K562 (cell line): ENCODE results near the gene KIAA0319L. TPM values are rescaled to one million over a fixed set of nuclear protein-coding genes. Genes with fewer than 3 reads are reported as not detected.
A peak's percentile ranks its signal among the peaks of the same experiment; 100 is the strongest.

ENCODE experiments used
- ATAC-seq: fragments of 200-7000 bp; cut with Tn5 transposase; 3 replicates; pipeline ENCODE4 v1.9.1; 2020; ENCODE audit warnings: moderate library complexity
- BruUV-seq: library from RNA; stranded (reverse); fragments of 400-500 nt; replicated peaks from 2 replicates; lab custom pipeline; 2021; lab: Mats Ljungman, UMichigan
- CTCF ChIA-PET: fragments of 300-600 bp; formaldehyde crosslinking; extraction: SDS; loops from one replicate; lab custom pipeline; 2021; ENCODE audit warnings: low intra/inter-chr PET ratio; lab: Yijun Ruan, JAX
- POLR2A ChIA-PET: fragments of 300-600, 350-650 bp; sonication (Branson Sonifier 250); formaldehyde crosslinking; extraction: SDS; loops from one replicate; lab custom pipeline; 2021; ENCODE audit warnings: antibody characterized with exemption, inconsistent platforms; lab: Yijun Ruan, JAX
- DNase-seq, 4 experiments: peaks; one replicate each; pipeline versions ENCODE4 v3.0.0 to v3.0.0-alpha.2; 2011 to 2018; ENCODE audit warnings: low spot score in 3 of 4, mixed read lengths in 3 of 4; ENCODE audit errors: extremely low read depth in 1 of 4
- FAIRE-seq: peaks from 2 replicates; lab custom pipeline; 2011; peaks lifted over from hg19 to GRCh38; lab: Jason Lieb, UNC
- H2AFZ ChIP-seq: 2 replicates; pipeline ENCODE4 v1.6.0; 2011; ENCODE audit warnings: low read depth, low read length, control low read depth, inconsistent platforms
- H3K27ac ChIP-seq: fragments of 200-600 bp; 3 replicates; pipeline ENCODE4 v1.8.0; 2011; ENCODE audit warnings: low read depth, mild to moderate bottlenecking, control low read depth, inconsistent platforms, low read length, moderate library complexity, mixed read lengths; ENCODE audit errors: extremely low read depth
- H3K27me3 ChIP-seq, 2 experiments: fragments of 300-600 bp in 1 of 2; 2 replicates in 1 of 2; 3 replicates in 1 of 2; pipeline versions ENCODE4 v1.6.0 to v1.8.0; 2011; ENCODE audit warnings: inconsistent platforms in 2 of 2, low read length in 2 of 2, mild to moderate bottlenecking in 1 of 2, mixed read lengths in 1 of 2, moderate library complexity in 1 of 2; ENCODE audit not compliant: control insufficient read depth in 2 of 2, insufficient read depth in 2 of 2
- H3K36me3 ChIP-seq: fragments of 300-600 bp; 3 replicates; pipeline ENCODE4 v1.8.0; 2011; ENCODE audit warnings: mild to moderate bottlenecking, low read length, inconsistent platforms; ENCODE audit not compliant: control insufficient read depth, insufficient read depth
- H3K4me1 ChIP-seq, 2 experiments: fragments of 200-600 bp in 1 of 2; replicated peaks in 1 of 2; 2 replicates in 1 of 2; 3 replicates in 1 of 2; pipeline versions ENCODE4 v1.5.1 to v1.8.0; 2011; ENCODE audit warnings: inconsistent platforms in 2 of 2, low read length in 2 of 2, mild to moderate bottlenecking in 1 of 2, mixed read lengths in 1 of 2, moderate library complexity in 1 of 2; ENCODE audit not compliant: control insufficient read depth in 2 of 2, insufficient read depth in 2 of 2
- H3K4me2 ChIP-seq: 2 replicates; pipeline ENCODE4 v1.6.1; 2011; ENCODE audit warnings: low read length, control low read depth, inconsistent platforms, mixed read lengths; ENCODE audit not compliant: insufficient read depth
- H3K4me3 ChIP-seq: fragments of 200-600 bp; sonication (generic), shearing (Covaris generic); 2 replicates; pipeline ENCODE4 v1.5.1; 2016; ENCODE audit warnings: control low read depth, inconsistent platforms
- H3K79me2 ChIP-seq: fragments of 200-600 bp; 3 replicates; pipeline ENCODE4 v1.8.0; 2011; ENCODE audit warnings: low read length, inconsistent platforms; ENCODE audit not compliant: control insufficient read depth, insufficient read depth
- H3K9ac ChIP-seq, 2 experiments: 2 replicates each; pipeline versions ENCODE4 v1.6.0 to v1.6.1; 2011; ENCODE audit warnings: low read depth in 2 of 2, low read length in 2 of 2, control low read depth in 1 of 2, inconsistent platforms in 1 of 2, mild to moderate bottlenecking in 1 of 2, mixed read lengths in 1 of 2; ENCODE audit not compliant: insufficient read depth in 1 of 2
- H3K9me1 ChIP-seq: one replicate; pipeline ENCODE4 v1.6.0; 2011; ENCODE audit warnings: inconsistent platforms, mild to moderate bottlenecking, low read length, moderate library complexity; ENCODE audit not compliant: control insufficient read depth, insufficient read depth
- H3K9me3 ChIP-seq: replicated peaks from 2 replicates; pipeline ENCODE4 v1.5.1; 2011; ENCODE audit warnings: low read depth, low read length, inconsistent platforms; ENCODE audit not compliant: control insufficient read depth, insufficient read depth
- H4K20me1 ChIP-seq: replicated peaks from 2 replicates; pipeline ENCODE4 v1.6.1; 2011; ENCODE audit warnings: low read length, inconsistent platforms, mixed read lengths; ENCODE audit not compliant: control insufficient read depth, insufficient read depth
- CBX3 ChIP-seq, 2 experiments: IDR thresholded peaks; 1 replicate in 1 of 2; 2 replicates in 1 of 2; pipeline ENCODE4 v1.6.1; 2012; ENCODE audit warnings: inconsistent platforms in 2 of 2, low read length in 2 of 2, borderline replicate concordance in 1 of 2, control low read depth in 1 of 2
- CC2D1A ChIP-seq: fragments of 450-650 bp; IDR thresholded peaks from 2 replicates; pipeline ENCODE4 v1.6.1; 2017; ENCODE audit warnings: mild to moderate bottlenecking
- CHAMP1 ChIP-seq: fragments of 450-650 bp; IDR thresholded peaks from 2 replicates; pipeline ENCODE4 v1.6.1; 2016; ENCODE audit warnings: mild to moderate bottlenecking
- EGR1 ChIP-seq: fragments of 450-650 bp; conservative IDR thresholded peaks from 2 replicates; pipeline ENCODE4 v1.6.1; 2017; ENCODE audit warnings: mild to moderate bottlenecking
- HNRNPUL1 ChIP-seq: fragments of 200-400 bp; formaldehyde crosslinking; IDR thresholded peaks from 2 replicates; pipeline ENCODE4 v1.6.1; 2017; ENCODE audit warnings: low read length
- ILK ChIP-seq: fragments of 450-650 bp; IDR thresholded peaks from 2 replicates; pipeline ENCODE4 v1.6.1; 2016; ENCODE audit warnings: missing genetic modification characterization, low read depth, mild to moderate bottlenecking, missing compliant biosample characterization, moderate library complexity, borderline replicate concordance
- PHB ChIP-seq: fragments of 250-450 bp; sonication (Bioruptor Pico); IDR thresholded peaks from 2 replicates; pipeline ENCODE4 v1.5.0; 2021
- SMAD1 ChIP-seq: fragments of 150-350 bp; IDR thresholded peaks from 2 replicates; pipeline ENCODE4 v1.6.1; 2014; ENCODE audit warnings: low read length, low read depth; ENCODE audit not compliant: partially characterized antibody
- SPI1 ChIP-seq: IDR thresholded peaks from 2 replicates; pipeline ENCODE4 v1.6.1; 2011; ENCODE audit warnings: low read depth, low read length, control low read depth, borderline replicate concordance
- WGBS: fragments of 100-300 bp; shearing (Covaris generic); methylation state at CpG from one replicate; pipeline ENCODE4 v1.1.6; 2016; ENCODE audit warnings: low coverage, mixed read lengths; ENCODE audit not compliant: insufficient coverage; ENCODE audit errors: missing lambda C conversion rate; 5-methylcytosine and 5-hydroxymethylcytosine counted together
- in situ Hi-C: fragments of 300-500 bp; cut with MboI; formaldehyde crosslinking; loops from 4 replicates; pipeline ENCODE4 v1.15.0; 2018; ENCODE audit warnings: inconsistent platforms, mixed read lengths
- intact Hi-C: fragments of 100-400 bp; cut with micrococcal nuclease; formaldehyde crosslinking; loops from 2 replicates; pipeline ENCODE4 v1.14.2; 2022
- polyA plus RNA-seq, 8 experiments: library from polyadenylated mRNA; depleted of rRNA in 4 of 8; stranded (reverse) in 5 of 8; unstranded in 3 of 8; fragments of >200 nt; fragmentation: Nextera tagmentation in 2 of 8; fragmentation: Illumina TruSeq in 1 of 8; extraction: Ambion mirVana in 2 of 8; extraction: Trizol in 1 of 8; gene quantifications; 2 replicates each; pipeline versions ENCODE4 v1.2.1 to v1.2.3, GENCODE V29; 2011 to 2014; ENCODE audit warnings: inconsistent platforms in 1 of 8, missing spikeins in 1 of 8
- total RNA-seq, 7 experiments: library from RNA; depleted of rRNA in 6 of 7; stranded (reverse); fragments of >200 nt in 6 of 7; fragmentation: Illumina TruSeq in 2 of 7; extraction: Trizol in 2 of 7; gene quantifications; 2 replicates each; pipeline versions ENCODE4 v1.2.1 to v1.2.3, GENCODE V29; 2011 to 2021; ENCODE audit warnings: low replicate concordance in 1 of 7

Gene KIAA0319L
- total and polyA plus RNA-seq, 9 of the 15 experiments (the other 6 are each of a cell fraction or from before 2014, with no cell fraction given) = 2.4 to 51.7 (median 27.4) TPM

GRCh38 chr1:35386290-35386689, 170.9 kb downstream of the KIAA0319L start:
- no TSS peak for BruUV-seq
- H3K4me1 ChIP-seq = peaks cover 5 to 7% of the 10 kb centered on the region in 2 experiments; a peak in 3 of 5 replicates
- H2AFZ ChIP-seq = no peak overlapping the region
- peaks cover 62% of the 10 kb centered on the region for H3K36me3 ChIP-seq
- 86% methylated on average over 7 of the region's 7 CpGs for WGBS
- no peak for FAIRE-seq
- peak in 1 of 4 experiments; percentile 22 for DNase-seq
- ChIA-PET POLR2A (no interaction called here), CTCF (no interaction called here)
- H3K9me1 ChIP-seq = no peaks in the 10 kb centered on the region
- ATAC-seq = no peak
- no peaks in the 10 kb centered on the region for H3K9me3 ChIP-seq
- no peaks in the 10 kb centered on the region for H3K27me3 ChIP-seq
- no peak overlapping the region for H3K27ac ChIP-seq
- in situ Hi-C loops = no loop called here
- intact Hi-C loops = no loop called here
- no peaks in the 10 kb centered on the region for H4K20me1 ChIP-seq
- no peak overlapping the region for H3K4me2 ChIP-seq
- no peak overlapping the region for H3K9ac ChIP-seq
- TF ChIP-seq ILK (no peak), HNRNPUL1 (no peak), CC2D1A (peak; percentile 77), EGR1 (0 out of 2 replicates have a peak, but pooled peaks have one; percentile 21), CHAMP1 (peak; percentile 89), SMAD1 (no peak), PHB (CRISPR knock-in tag) (no peak), SPI1 (0 out of 2 replicates have a peak, but pooled peaks have one; percentile 12), CBX3 (IDR thresholded peaks at IDR 0.05; ENCODE audit: borderline replicate concordance in 1 of 2, low read length in 2 of 2) (peak in 1 of 2 experiments; percentile 50; a peak in 1 of 3 replicates)
- TF ChIP-seq, all 486 proteins: peak for 5
- H3K4me3 ChIP-seq = no peak overlapping the region
- H3K79me2 ChIP-seq = no peaks in the 10 kb centered on the region

Other genes starting within 250 kb of the KIAA0319L start
- 16.4 and 20.4 TPM in 2 replicates for gene NCDN, start 396 bp upstream of the KIAA0319L start, total RNA-seq (2014; rRNA removed)
- gene NCDN, start 396 bp upstream of the KIAA0319L start, total RNA-seq (2014; rRNA removed; fragmentation: Illumina TruSeq; extraction: Trizol) = 4.5 and 5.4 TPM in 2 replicates
- 10.7 and 13.3 TPM in 2 replicates for gene NCDN, start 396 bp upstream of the KIAA0319L start, total RNA-seq (2015; rRNA removed; fragmentation: Illumina TruSeq; extraction: Trizol)
- gene NCDN, start 396 bp upstream of the KIAA0319L start, total RNA-seq (2021) = 33.5 and 35.1 TPM in 2 replicates
- 8.1 and 14.6 TPM in 2 replicates for gene NCDN, start 396 bp upstream of the KIAA0319L start, polyA plus RNA-seq (2011; rRNA removed)
- 16.0 and 26.9 TPM in 2 replicates for gene NCDN, start 396 bp upstream of the KIAA0319L start, polyA plus RNA-seq (2014; fragmentation: Illumina TruSeq; extraction: Trizol)
- gene NCDN, start 396 bp upstream of the KIAA0319L start, polyA plus RNA-seq (2014; fragmentation: Nextera tagmentation; extraction: Ambion mirVana) = 1 to 10 TPM; 1.9 to 2.6 TPM
- 20.0 and 24.8 TPM in 2 replicates for gene NCDN, start 396 bp upstream of the KIAA0319L start, polyA plus RNA-seq (2014; rRNA removed)
- not detected in 2 replicates for gene TFAP2E, start 15.9 kb upstream of the KIAA0319L start, total RNA-seq (2014; rRNA removed)
- gene TFAP2E, start 15.9 kb upstream of the KIAA0319L start, total RNA-seq (2014; rRNA removed; fragmentation: Illumina TruSeq; extraction: Trizol) = not detected in 2 replicates
- gene TFAP2E, start 15.9 kb upstream of the KIAA0319L start, total RNA-seq (2015; rRNA removed; fragmentation: Illumina TruSeq; extraction: Trizol) = 0.11 TPM in 1 of 2 replicates, not detected in the other
- gene TFAP2E, start 15.9 kb upstream of the KIAA0319L start, total RNA-seq (2021) = not detected in 2 replicates
- gene TFAP2E, start 15.9 kb upstream of the KIAA0319L start, polyA plus RNA-seq (2011; rRNA removed) = 0.07 and 0.11 TPM in 2 replicates
- not detected in 2 replicates for gene TFAP2E, start 15.9 kb upstream of the KIAA0319L start, polyA plus RNA-seq (2014; fragmentation: Illumina TruSeq; extraction: Trizol)
- gene TFAP2E, start 15.9 kb upstream of the KIAA0319L start, polyA plus RNA-seq (2014; fragmentation: Nextera tagmentation; extraction: Ambion mirVana) = under 1 TPM; 0.03 to 0.06 TPM
- 0.04 and 0.07 TPM in 2 replicates for gene TFAP2E, start 15.9 kb upstream of the KIAA0319L start, polyA plus RNA-seq (2014; rRNA removed)
- 71.7 and 103 TPM in 2 replicates for gene PSMB2, start 84.1 kb upstream of the KIAA0319L start, total RNA-seq (2014; rRNA removed)
- 144 and 145 TPM in 2 replicates for gene PSMB2, start 84.1 kb upstream of the KIAA0319L start, total RNA-seq (2014; rRNA removed; fragmentation: Illumina TruSeq; extraction: Trizol)
- gene PSMB2, start 84.1 kb upstream of the KIAA0319L start, total RNA-seq (2015; rRNA removed; fragmentation: Illumina TruSeq; extraction: Trizol) = 140 and 155 TPM in 2 replicates
- 231 and 235 TPM in 2 replicates for gene PSMB2, start 84.1 kb upstream of the KIAA0319L start, total RNA-seq (2021)
- 165 and 171 TPM in 2 replicates for gene PSMB2, start 84.1 kb upstream of the KIAA0319L start, polyA plus RNA-seq (2011; rRNA removed)
- 283 and 321 TPM in 2 replicates for gene PSMB2, start 84.1 kb upstream of the KIAA0319L start, polyA plus RNA-seq (2014; fragmentation: Illumina TruSeq; extraction: Trizol)
- gene PSMB2, start 84.1 kb upstream of the KIAA0319L start, polyA plus RNA-seq (2014; fragmentation: Nextera tagmentation; extraction: Ambion mirVana) = 100 to 1,000 TPM; 499 to 543 TPM
- gene PSMB2, start 84.1 kb upstream of the KIAA0319L start, polyA plus RNA-seq (2014; rRNA removed) = 150 and 162 TPM in 2 replicates
- 15.4 and 16.0 TPM in 2 replicates for gene C1orf216, start 161.5 kb upstream of the KIAA0319L start, total RNA-seq (2014; rRNA removed)
- gene C1orf216, start 161.5 kb upstream of the KIAA0319L start, total RNA-seq (2014; rRNA removed; fragmentation: Illumina TruSeq; extraction: Trizol) = 15.0 and 16.4 TPM in 2 replicates
- 12.8 and 13.1 TPM in 2 replicates for gene C1orf216, start 161.5 kb upstream of the KIAA0319L start, total RNA-seq (2015; rRNA removed; fragmentation: Illumina TruSeq; extraction: Trizol)
- gene C1orf216, start 161.5 kb upstream of the KIAA0319L start, total RNA-seq (2021) = 15.1 and 19.0 TPM in 2 replicates
- 20.8 and 25.1 TPM in 2 replicates for gene C1orf216, start 161.5 kb upstream of the KIAA0319L start, polyA plus RNA-seq (2011; rRNA removed)
- 12.4 and 15.7 TPM in 2 replicates for gene C1orf216, start 161.5 kb upstream of the KIAA0319L start, polyA plus RNA-seq (2014; fragmentation: Illumina TruSeq; extraction: Trizol)
- gene C1orf216, start 161.5 kb upstream of the KIAA0319L start, polyA plus RNA-seq (2014; fragmentation: Nextera tagmentation; extraction: Ambion mirVana) = 1 to 10 TPM; 3.4 to 4.7 TPM
- 20.3 and 20.5 TPM in 2 replicates for gene C1orf216, start 161.5 kb upstream of the KIAA0319L start, polyA plus RNA-seq (2014; rRNA removed)
- gene CLSPN, start 212.6 kb upstream of the KIAA0319L start, total RNA-seq (2014; rRNA removed) = 42.7 and 48.9 TPM in 2 replicates
- gene CLSPN, start 212.6 kb upstream of the KIAA0319L start, total RNA-seq (2014; rRNA removed; fragmentation: Illumina TruSeq; extraction: Trizol) = 81.8 and 86.4 TPM in 2 replicates
- gene CLSPN, start 212.6 kb upstream of the KIAA0319L start, total RNA-seq (2015; rRNA removed; fragmentation: Illumina TruSeq; extraction: Trizol) = 88.4 and 98.5 TPM in 2 replicates
- gene CLSPN, start 212.6 kb upstream of the KIAA0319L start, total RNA-seq (2021) = 61.1 and 63.9 TPM in 2 replicates
- gene CLSPN, start 212.6 kb upstream of the KIAA0319L start, polyA plus RNA-seq (2011; rRNA removed) = 30.4 and 41.0 TPM in 2 replicates
- gene CLSPN, start 212.6 kb upstream of the KIAA0319L start, polyA plus RNA-seq (2014; fragmentation: Illumina TruSeq; extraction: Trizol) = 60.2 and 65.7 TPM in 2 replicates
- 10 to 100 TPM; 23.1 to 27.0 TPM for gene CLSPN, start 212.6 kb upstream of the KIAA0319L start, polyA plus RNA-seq (2014; fragmentation: Nextera tagmentation; extraction: Ambion mirVana)
- gene CLSPN, start 212.6 kb upstream of the KIAA0319L start, polyA plus RNA-seq (2014; rRNA removed) = 49.2 and 49.6 TPM in 2 replicates